Activated CD8-positive, alpha-beta T cell treated with anti-CD3 and anti-CD28 coated beads for 36 hours (primary cell): ENCODE results near the gene MOCS3. TPM values are rescaled to one million over a fixed set of nuclear protein-coding genes. Genes with fewer than 3 reads are reported as not detected.
A peak's percentile ranks its signal among the peaks of the same experiment; 100 is the strongest.

Experiments
- ATAC-seq: fragments of 200-7000 bp; cut with Tn5 transposase; one replicate; pipeline ENCODE4 v1.10.0; 2021; ENCODE audit warnings: mild to moderate bottlenecking, moderate library complexity
- CTCF ChIA-PET: fragments of 350-600 bp; sonication (Branson Sonifier 250); formaldehyde crosslinking; loops from one replicate; lab custom pipeline; 2021; ENCODE audit warnings: antibody characterized with exemption; lab: Charles Lee
- POLR2A ChIA-PET: fragments of 350-600 bp; sonication (Branson Sonifier 250); formaldehyde crosslinking; loops from one replicate; lab custom pipeline; 2021; ENCODE audit warnings: antibody characterized with exemption; lab: Charles Lee
- DNase-seq: peaks from one replicate; pipeline ENCODE4 v3.0.0-alpha.2; 2020
- H3K27ac Mint-ChIP-seq: one replicate; pipeline ENCODE4 v1.8.0; 2021; ENCODE audit warnings: mild to moderate bottlenecking, mixed read lengths
- H3K27me3 Mint-ChIP-seq: one replicate; pipeline ENCODE4 v1.8.0; 2021; ENCODE audit warnings: mixed read lengths
- H3K36me3 Mint-ChIP-seq: one replicate; pipeline ENCODE4 v1.8.0; 2021; ENCODE audit warnings: low read depth, mixed read lengths
- H3K4me1 Mint-ChIP-seq: one replicate; pipeline ENCODE4 v1.8.0; 2021; ENCODE audit warnings: low read depth, mixed read lengths
- H3K4me3 Mint-ChIP-seq: one replicate; pipeline ENCODE4 v1.8.0; 2021; ENCODE audit warnings: mild to moderate bottlenecking, moderate library complexity, mixed read lengths
- H3K9me3 Mint-ChIP-seq: one replicate; pipeline ENCODE4 v1.8.0; 2021; ENCODE audit warnings: mixed read lengths
- CTCF ChIP-seq: fragments of 200-600 bp; IDR thresholded peaks from one replicate; pipeline ENCODE4 v1.8.0; 2022; ENCODE audit warnings: antibody characterized with exemption, mild to moderate bottlenecking
- intact Hi-C: fragments of 100-400 bp; cut with micrococcal nuclease; formaldehyde crosslinking; loops from one replicate; pipeline ENCODE4 v1.10.0; 2022
- total RNA-seq, 2 experiments: library from RNA; stranded (reverse); gene quantifications; one replicate each; pipeline ENCODE4 v1.2.3, GENCODE V29; 2021

The MOCS3 gene
- total RNA-seq, 2 experiments from 2014 or later: 4.6 TPM

DNA sequence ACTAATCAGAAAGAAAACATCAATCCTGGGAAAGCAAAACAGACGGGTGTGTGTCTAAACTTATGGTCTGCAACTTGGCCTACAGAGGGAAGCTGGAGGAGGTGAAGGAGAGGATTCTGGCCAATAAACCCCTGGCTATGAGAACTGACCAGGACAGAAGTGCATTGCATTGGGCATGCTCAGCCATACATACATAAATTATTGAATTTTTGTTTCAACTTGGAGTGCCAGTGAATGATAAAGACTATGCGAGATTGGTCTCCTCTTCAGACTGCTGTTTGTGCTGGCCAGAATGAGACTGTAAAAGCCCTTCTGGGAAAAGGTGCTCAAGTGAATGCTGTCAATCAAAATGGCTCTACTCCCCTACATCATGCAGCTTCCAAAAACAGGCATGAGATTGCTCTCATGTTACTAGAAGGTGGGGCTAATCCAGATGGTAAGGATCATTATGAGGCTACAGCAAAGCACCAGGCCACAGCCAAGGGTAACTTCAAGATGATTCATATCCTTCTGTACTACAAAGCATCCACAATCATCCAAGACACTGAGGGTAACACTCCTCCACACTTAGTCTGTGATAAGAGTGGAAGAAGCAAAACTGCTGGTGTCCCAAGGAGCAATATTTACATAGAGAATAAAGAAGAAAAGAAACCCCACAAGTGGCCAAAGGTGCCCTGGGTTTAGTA, 44.8 kb upstream of the MOCS3 start:
- Mint-ChIP-seq H3K27ac (peak overlapping the region; percentile 17), H3K36me3 (peaks cover 41% of the 10 kb centered on the region), H3K4me1 (peaks cover 83% of the 10 kb centered on the region), H3K27me3 (no peaks in the 10 kb centered on the region), H3K4me3 (no peak overlapping the region), H3K9me3 (no peaks in the 10 kb centered on the region)
- ATAC-seq: peak; percentile 96
- DNase-seq: peak; percentile 60
- ChIA-PET POLR2A (interaction anchor here (1.2 to 4.2 kb wide), 5 partner anchors 10 to 119 kb away, joined by 3 to 30 read pairs (median 6); partner anchors contain the start of genes ADNP, BCAS4, DPM1 and MOCS3), CTCF (interaction anchor here (1.6 to 5.7 kb wide), 3 partner anchors 11 to 119 kb away, joined by 6 to 55 read pairs (median 17); partner anchors contain the start of genes ADNP and BCAS4)
- TF ChIP-seq CTCF: no peak
- intact Hi-C loops: no loop called here

DNA sequence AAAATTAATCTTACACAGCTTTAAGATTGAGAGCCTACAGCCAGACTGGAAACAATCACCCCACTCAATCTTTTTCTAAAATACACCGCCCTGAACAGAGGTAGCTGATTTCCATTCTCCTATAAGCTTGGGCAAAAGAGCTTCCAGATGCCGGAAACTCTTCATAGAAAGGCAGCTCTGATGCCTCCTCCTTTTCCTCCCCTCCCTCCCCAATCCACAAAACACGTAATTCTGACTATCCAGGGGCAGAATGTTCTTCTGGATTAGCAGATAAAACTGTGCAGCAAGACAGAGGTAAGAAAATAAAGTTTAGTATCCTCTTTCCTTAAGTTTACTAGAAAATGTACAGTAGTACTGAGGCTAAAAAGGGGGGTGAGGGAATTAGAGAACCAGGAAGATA, 43.2 kb upstream of the MOCS3 start:
- no peak for TF ChIP-seq CTCF
- H3K36me3 Mint-ChIP-seq: peaks cover 39% of the 10 kb centered on the region
- peak overlapping the region; percentile 58 for H3K27ac Mint-ChIP-seq
- no peaks in the 10 kb centered on the region for H3K27me3 Mint-ChIP-seq
- DNase-seq (no peak), ATAC-seq (no peak)
- H3K4me3 Mint-ChIP-seq: no peak overlapping the region
- intact Hi-C loops: no loop called here
- CTCF ChIA-PET: interaction anchor here (0.7 to 5.7 kb wide), 5 partner anchors 9 to 125 kb away, joined by 3 to 55 read pairs (median 6); partner anchors contain the start of genes ADNP and BCAS4
- no peaks in the 10 kb centered on the region for H3K9me3 Mint-ChIP-seq
- POLR2A ChIA-PET: interaction anchor here (3.9 to 4.2 kb wide), 2 partner anchors 10 to 15 kb away, joined by 17 to 30 read pairs; partner anchors contain the start of gene ADNP
- H3K4me1 Mint-ChIP-seq: peaks cover 81% of the 10 kb centered on the region

GRCh38 chr20:50916257-50916656, 42.4 kb upstream of the MOCS3 start:
- H3K4me1 Mint-ChIP-seq: peaks cover 82% of the 10 kb centered on the region
- POLR2A ChIA-PET: interaction anchor here (1.0 to 4.2 kb wide), 5 partner anchors 8 to 122 kb away, joined by 3 to 30 read pairs (median 7); partner anchors contain the start of genes ADNP, BCAS4, DPM1 and MOCS3
- TF ChIP-seq CTCF: no peak
- no peaks in the 10 kb centered on the region for H3K27me3 Mint-ChIP-seq
- intact Hi-C loops: no loop called here
- peaks cover 33% of the 10 kb centered on the region for H3K36me3 Mint-ChIP-seq
- no peak overlapping the region for H3K4me3 Mint-ChIP-seq
- no peaks in the 10 kb centered on the region for H3K9me3 Mint-ChIP-seq
- peak overlapping the region; percentile 66 for H3K27ac Mint-ChIP-seq
- CTCF ChIA-PET: interaction anchor here (0.7 to 5.7 kb wide), 4 partner anchors 10 to 122 kb away, joined by 3 to 55 read pairs (median 6); partner anchors contain the start of genes ADNP and BCAS4
- DNase-seq: no peak
- no peak for ATAC-seq

DNA sequence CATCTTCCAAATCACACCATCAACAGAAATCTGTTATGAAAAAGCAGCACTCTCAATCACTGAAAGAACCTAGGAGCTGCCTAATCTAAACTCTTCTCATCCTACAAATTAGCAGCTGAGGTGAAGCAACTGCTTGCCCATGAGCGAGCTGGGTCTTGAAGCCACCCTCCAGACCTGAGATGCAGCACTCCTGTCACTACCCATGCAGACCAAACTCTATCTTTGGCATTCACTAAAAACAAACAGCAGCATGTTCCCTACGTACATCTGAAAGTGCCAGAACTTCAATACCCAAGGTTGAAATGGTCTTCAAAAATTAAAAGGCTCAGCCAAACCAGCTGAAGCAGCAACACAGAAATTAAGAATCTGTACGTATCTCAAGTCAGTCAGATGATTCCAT, 41.7 kb upstream of the MOCS3 start:
- peak overlapping the region; percentile 31 for H3K27ac Mint-ChIP-seq
- CTCF ChIA-PET: interaction anchor here (0.7 to 5.7 kb wide), 4 partner anchors 9 to 122 kb away, joined by 3 to 55 read pairs (median 6); partner anchors contain the start of genes ADNP and BCAS4
- H3K27me3 Mint-ChIP-seq: no peaks in the 10 kb centered on the region
- DNase-seq (no peak), ATAC-seq (no peak)
- no peak overlapping the region for H3K4me3 Mint-ChIP-seq
- no peaks in the 10 kb centered on the region for H3K9me3 Mint-ChIP-seq
- H3K36me3 Mint-ChIP-seq: peaks cover 26% of the 10 kb centered on the region
- no peak for TF ChIP-seq CTCF
- H3K4me1 Mint-ChIP-seq: peaks cover 82% of the 10 kb centered on the region
- intact Hi-C loops: no loop called here
- POLR2A ChIA-PET: interaction anchor here (1.0 to 4.2 kb wide), 5 partner anchors 8 to 123 kb away, joined by 3 to 30 read pairs (median 7); partner anchors contain the start of genes ADNP, BCAS4, DPM1 and MOCS3
